Small intestine (tissue), 7 donors: ENCODE results near the gene AKAP12. TPM values are rescaled to one million over a fixed set of nuclear protein-coding genes. Genes with fewer than 3 reads are reported as not detected.

Experiments
- DNase-seq, 2 donors: peaks; one replicate each; pipeline versions ENCODE4 v3.0.0 to v3.0.0-alpha.2; 2013
- FAIRE-seq: peaks from 2 replicates; lab custom pipeline; 2012; peaks lifted over from hg19 to GRCh38; lab: Jason Lieb, UNC
- H3K27ac ChIP-seq, 3 donors: one replicate each; pipeline ENCODE4 v1.5.1; 2013; ENCODE audit warnings: low read length in 2 of 3, mild to moderate bottlenecking in 2 of 3, control low read depth in 1 of 3, inconsistent platforms in 1 of 3, low read depth in 1 of 3, moderate library complexity in 1 of 3
- H3K27me3 ChIP-seq, 3 donors: one replicate each; pipeline ENCODE4 v1.6.1; 2013; ENCODE audit warnings: low read length in 3 of 3, inconsistent platforms in 1 of 3; ENCODE audit not compliant: control insufficient read depth in 3 of 3, insufficient read depth in 3 of 3
- H3K36me3 ChIP-seq, 3 donors: one replicate each; pipeline ENCODE4 v1.6.1; 2013; ENCODE audit warnings: low read length in 3 of 3, inconsistent platforms in 1 of 3, low read depth in 1 of 3, mild to moderate bottlenecking in 1 of 3, moderate library complexity in 1 of 3; ENCODE audit not compliant: control insufficient read depth in 3 of 3, insufficient read depth in 2 of 3
- H3K4me1 ChIP-seq, 3 donors: one replicate each; pipeline ENCODE4 v1.6.1; 2013; ENCODE audit warnings: low read length in 2 of 3, inconsistent platforms in 1 of 3, low read depth in 1 of 3, mild to moderate bottlenecking in 1 of 3, moderate library complexity in 1 of 3; ENCODE audit not compliant: control insufficient read depth in 3 of 3, insufficient read depth in 2 of 3
- H3K4me3 ChIP-seq, 3 donors: one replicate each; pipeline ENCODE4 v1.5.1; 2013; ENCODE audit warnings: low read length in 3 of 3, control low read depth in 1 of 3, inconsistent platforms in 1 of 3, low read depth in 1 of 3, mild to moderate bottlenecking in 1 of 3, moderate library complexity in 1 of 3
- H3K9me3 ChIP-seq, 2 donors: one replicate each; pipeline ENCODE4 v1.6.1; 2013; ENCODE audit warnings: low read depth in 1 of 2, low read length in 1 of 2; ENCODE audit not compliant: control insufficient read depth in 2 of 2, insufficient read depth in 1 of 2
- WGBS, 3 donors: extraction: QIAGEN DNeasy Blood & Tissue Kit; methylation state at CpG; one replicate each; pipeline ENCODE4 v1.1.7; 2013; 5-methylcytosine and 5-hydroxymethylcytosine counted together
- polyA plus RNA-seq, 4 donors: library from polyadenylated mRNA; stranded (reverse) in 3 of 4; unstranded in 1 of 4; fragments of 200-250 nt in 3 of 4; fragments of 120-200 nt in 1 of 4; gene quantifications; one replicate each; pipeline versions ENCODE4 v1.2.1 to v1.2.3, GENCODE V29; 2013
- donor health status: healthy with polysubstance abuse.
- donor health status: control.
- donor health status: control.
- donor health status: Bipolar disorder and iron deficiency.
- donor health status: healthy.

The AKAP12 gene
- polyA plus RNA-seq, 4 donors = 0.67 to 23.3 (median 7.2) TPM

DNA sequence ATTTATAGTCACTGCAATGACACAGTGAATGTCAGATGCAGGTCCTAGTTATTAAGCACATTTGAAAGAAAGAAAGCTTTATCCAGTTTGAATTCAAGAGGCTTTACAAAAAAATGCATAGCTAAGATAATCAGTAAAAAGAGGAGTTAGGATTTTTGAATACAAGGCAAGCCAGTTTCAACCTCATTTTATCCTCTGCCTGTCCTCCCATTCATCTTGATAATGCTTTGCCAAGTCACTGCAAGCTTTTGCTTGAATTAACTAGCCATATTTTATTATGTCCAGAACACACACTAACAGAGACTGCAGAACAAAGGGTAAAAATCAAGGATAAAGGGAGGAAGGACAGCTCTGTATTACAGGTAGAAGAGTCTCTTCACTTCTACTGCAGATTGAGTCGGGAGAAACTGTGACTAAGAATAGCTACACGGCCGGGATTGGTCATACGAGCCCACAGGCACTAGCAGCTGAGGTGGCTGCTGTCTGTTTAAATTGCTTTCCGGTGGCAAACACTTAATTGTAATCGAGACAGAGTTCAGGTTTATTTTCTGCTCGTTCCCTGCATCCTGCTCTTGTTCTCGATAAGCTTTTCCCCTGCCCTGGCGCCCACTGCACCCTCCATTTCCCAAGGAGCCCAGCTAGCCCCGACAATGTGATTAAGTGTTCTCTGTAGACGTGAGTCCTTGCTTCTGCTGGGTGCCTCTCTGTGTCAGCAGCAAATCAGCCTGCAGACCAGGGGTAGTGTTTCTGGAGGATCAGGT, 30.5 kb upstream of the AKAP12 start:
- H3K4me3 ChIP-seq = no peak overlapping the region
- DNase-seq = peak; percentile 15 to 37
- H3K36me3 ChIP-seq = no peaks in the 10 kb centered on the region
- no peak for FAIRE-seq
- H3K27me3 ChIP-seq = peaks cover 0 to 4% (median 0%) of the 10 kb centered on the region in 3 donors
- H3K9me3 ChIP-seq = no peaks in the 10 kb centered on the region
- WGBS, 3 donors = 8 to 36% (median 18%) methylated on average over 11 of the region's 11 CpGs
- H3K27ac ChIP-seq = no peak overlapping the region
- peaks cover 0 to 3% (median 0%) of the 10 kb centered on the region in 3 donors for H3K4me1 ChIP-seq

DNA sequence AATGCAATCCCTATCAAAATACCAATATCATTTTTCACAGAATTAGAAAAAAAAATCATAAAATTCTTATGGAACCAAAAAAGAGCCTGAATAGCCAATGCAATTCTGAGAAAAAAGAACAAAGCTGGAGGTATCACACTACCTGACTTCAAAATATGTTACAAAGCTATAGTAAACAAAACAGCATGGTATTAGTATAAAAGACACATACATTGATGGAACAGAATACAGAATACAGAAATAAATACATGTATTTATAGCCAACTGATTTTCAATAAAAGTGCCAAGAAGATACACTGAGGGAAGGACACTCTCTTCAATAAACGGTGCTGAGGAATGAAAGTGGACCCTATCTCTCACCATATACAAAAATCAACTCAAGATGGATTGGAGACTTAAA, 28.7 kb upstream of the AKAP12 start:
- no peak overlapping the region for H3K27ac ChIP-seq
- no peak for FAIRE-seq
- H3K36me3 ChIP-seq = no peaks in the 10 kb centered on the region
- DNase-seq = no peak
- no peaks in the 10 kb centered on the region for H3K9me3 ChIP-seq
- H3K4me1 ChIP-seq = peaks cover 0 to 3% (median 0%) of the 10 kb centered on the region in 3 donors
- WGBS, 3 donors = 82 to 91% (median 91%) methylated on average over 1 of the region's 1 CpG
- no peak overlapping the region for H3K4me3 ChIP-seq
- peaks cover 0 to 4% (median 0%) of the 10 kb centered on the region in 3 donors for H3K27me3 ChIP-seq

DNA sequence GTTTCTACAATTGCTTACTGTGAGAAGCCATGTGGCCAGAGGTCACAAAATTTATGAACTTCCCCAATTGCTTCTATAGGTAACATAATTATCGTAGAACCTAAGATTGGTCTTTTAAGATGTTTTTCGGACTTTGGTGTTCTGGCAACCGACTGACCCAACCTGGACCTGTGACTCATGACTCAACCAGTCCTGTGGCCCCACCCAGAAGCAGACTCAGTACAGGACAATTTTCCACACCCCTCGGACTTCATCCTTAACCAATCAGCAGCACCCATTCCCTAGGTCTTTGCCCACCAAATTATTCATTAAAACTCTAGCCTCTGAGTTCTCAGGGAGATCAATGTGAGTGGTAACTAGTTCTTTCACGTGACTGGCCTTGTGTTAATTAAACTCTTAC, 26.4 kb upstream of the AKAP12 start:
- Histone ChIP-seq H3K36me3 (no peaks in the 10 kb centered on the region), H3K4me3 (no peak overlapping the region), H3K27ac (no peak overlapping the region), H3K4me1 (peaks cover 0 to 3% (median 0%) of the 10 kb centered on the region in 3 donors), H3K27me3 (peaks cover 0 to 4% (median 0%) of the 10 kb centered on the region in 3 donors), H3K9me3 (no peaks in the 10 kb centered on the region)
- WGBS, 3 donors = 85 to 92% (median 89%) methylated on average over 5 of the region's 5 CpGs
- peak in 1 of 2 donors; percentile 3 for DNase-seq
- no peak for FAIRE-seq

DNA sequence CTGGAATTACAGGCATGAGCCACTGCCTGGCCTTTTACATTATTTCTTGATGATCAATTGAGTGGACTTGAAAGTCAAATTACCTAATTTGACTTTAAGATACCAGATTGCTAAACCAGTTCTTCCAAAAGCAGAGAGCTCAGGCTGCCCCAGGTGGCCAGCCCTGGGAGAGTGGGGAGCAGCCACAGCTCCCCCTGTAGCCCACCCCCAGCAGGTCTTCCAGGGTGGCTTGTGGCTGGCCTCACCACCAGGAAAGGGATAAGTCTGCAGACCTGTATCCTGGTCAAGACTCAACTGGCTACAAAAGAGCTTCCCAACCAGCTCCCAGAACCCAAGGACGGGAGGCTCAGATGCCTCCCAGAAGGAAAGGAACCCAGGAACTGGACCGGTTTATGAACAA, 23.8 kb upstream of the AKAP12 start:
- Histone ChIP-seq H3K4me1 (no peaks in the 10 kb centered on the region), H3K27me3 (no peaks in the 10 kb centered on the region), H3K4me3 (no peak overlapping the region)

DNA sequence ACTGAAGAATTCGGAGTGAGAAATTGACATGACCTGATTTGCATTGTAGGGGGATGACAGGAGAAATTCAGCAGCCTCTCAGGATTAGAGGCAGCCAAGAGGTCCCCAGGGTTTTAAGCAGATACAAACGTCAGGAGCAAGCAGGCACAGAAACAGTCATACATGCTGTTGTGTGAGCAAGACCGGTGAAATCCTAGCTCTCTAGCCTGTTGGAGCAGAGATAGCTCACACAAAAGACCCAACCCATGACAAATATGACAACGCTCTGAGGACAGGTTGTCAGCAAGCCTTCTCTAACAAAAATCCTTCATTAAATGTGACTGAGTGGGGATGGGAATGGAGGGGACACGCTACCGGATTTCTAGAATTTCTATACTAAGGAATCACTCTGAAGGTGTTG, 23.0 kb upstream of the AKAP12 start:
- no peak overlapping the region for H3K27ac ChIP-seq
- FAIRE-seq = no peak
- WGBS, 3 donors = 70 to 74% (median 71%) methylated on average over 6 of the region's 6 CpGs
- no peak for DNase-seq
- no peaks in the 10 kb centered on the region for H3K4me1 ChIP-seq
- no peaks in the 10 kb centered on the region for H3K9me3 ChIP-seq
- H3K36me3 ChIP-seq = no peaks in the 10 kb centered on the region
- H3K27me3 ChIP-seq = no peaks in the 10 kb centered on the region
- no peak overlapping the region for H3K4me3 ChIP-seq

More for the DNA sequence above, 23.8 kb upstream of the AKAP12 start:
- Histone ChIP-seq H3K9me3 (no peaks in the 10 kb centered on the region), H3K27ac (no peak overlapping the region), H3K36me3 (no peaks in the 10 kb centered on the region)
- FAIRE-seq = no peak
- 80 to 97% (median 87%) methylated on average over 2 of the region's 2 CpGs for WGBS, 3 donors
- no peak for DNase-seq

DNA sequence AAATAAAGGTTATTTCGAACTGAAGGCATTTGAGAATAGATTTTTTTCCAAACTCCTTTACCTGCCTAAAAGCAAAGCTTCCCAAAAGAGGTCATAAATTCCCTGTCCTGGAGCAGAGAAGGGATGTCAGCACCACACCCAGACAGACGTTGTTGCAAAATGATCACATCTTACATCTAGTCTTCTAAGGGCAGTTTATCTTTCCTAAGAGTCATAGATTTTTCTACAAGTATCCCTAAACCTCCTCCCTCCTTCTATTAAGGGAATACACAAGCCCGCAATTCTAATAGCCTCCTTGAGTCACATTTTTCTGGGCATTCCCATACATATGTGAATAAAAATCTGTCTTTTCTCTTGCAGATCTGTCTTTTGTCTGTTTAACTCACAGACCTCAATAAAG, 20.6 kb upstream of the AKAP12 start:
- DNase-seq = no peak
- Histone ChIP-seq H3K4me1 (no peaks in the 10 kb centered on the region), H3K27me3 (no peaks in the 10 kb centered on the region), H3K36me3 (no peaks in the 10 kb centered on the region), H3K9me3 (no peaks in the 10 kb centered on the region), H3K4me3 (no peak overlapping the region), H3K27ac (no peak overlapping the region)
- 81 to 84% (median 81%) methylated on average over 3 of the region's 3 CpGs for WGBS, 3 donors
- FAIRE-seq = no peak

DNA sequence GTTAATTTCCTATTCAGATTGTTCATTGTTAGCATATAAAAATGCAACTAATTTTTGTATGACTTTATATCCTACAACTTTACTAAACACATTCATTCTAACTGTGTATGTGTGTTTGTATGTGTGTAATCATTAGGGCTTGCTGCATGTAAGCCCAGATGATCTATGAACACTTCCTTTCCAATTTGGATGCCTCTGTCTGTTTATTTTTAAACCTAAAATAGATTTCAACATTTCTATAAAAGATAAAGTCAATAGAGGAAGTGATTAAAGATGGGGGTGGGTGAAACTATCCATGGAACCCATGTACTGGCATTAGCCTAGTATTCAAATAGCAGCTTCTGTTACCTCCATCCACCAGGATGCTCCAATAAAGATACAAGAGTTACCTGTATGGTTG, 15.7 kb upstream of the AKAP12 start:
- no peak overlapping the region for H3K4me3 ChIP-seq
- FAIRE-seq (no peak), DNase-seq (no peak)
- no peaks in the 10 kb centered on the region for H3K36me3 ChIP-seq
- H3K4me1 ChIP-seq = no peaks in the 10 kb centered on the region
- H3K9me3 ChIP-seq = no peaks in the 10 kb centered on the region
- H3K27ac ChIP-seq = no peak overlapping the region
- H3K27me3 ChIP-seq = peaks cover 0 to 2% (median 0%) of the 10 kb centered on the region in 3 donors

DNA sequence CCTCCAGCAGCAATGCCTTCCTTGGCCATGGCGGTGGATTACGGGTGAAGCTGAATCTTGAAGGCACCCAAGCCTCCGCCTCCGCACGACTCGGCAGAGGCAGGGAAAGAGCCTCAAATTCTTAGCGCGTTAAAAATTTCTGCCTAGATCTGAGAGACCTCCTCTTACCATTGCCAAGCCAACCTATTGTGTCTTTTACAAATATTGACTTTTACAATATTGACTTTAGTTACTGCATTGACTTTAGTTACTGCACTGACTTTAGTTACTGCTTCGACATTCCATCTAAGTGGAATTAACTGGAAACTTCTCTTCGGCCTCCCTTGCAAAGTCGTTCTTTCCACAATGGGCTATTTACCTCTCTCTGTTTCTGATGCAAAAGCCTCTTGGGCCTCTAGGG, 13.8 kb upstream of the AKAP12 start:
- Histone ChIP-seq H3K4me3 (no peak overlapping the region), H3K4me1 (no peaks in the 10 kb centered on the region), H3K36me3 (no peaks in the 10 kb centered on the region), H3K27me3 (peaks cover 0 to 2% (median 0%) of the 10 kb centered on the region in 3 donors), H3K9me3 (no peaks in the 10 kb centered on the region), H3K27ac (no peak overlapping the region)
- WGBS, 3 donors = 91 to 95% (median 95%) methylated on average over 11 of the region's 11 CpGs
- FAIRE-seq = no peak
- DNase-seq = no peak
